Ovary (tissue), 9 donors: Measurements from ENCODE around the gene PDE1A. TPM values are rescaled to one million over a fixed set of nuclear protein-coding genes. Genes with fewer than 3 reads are reported as not detected.

Experiments used
- DNase-seq, 5 donors: peaks; one replicate each; pipeline ENCODE4 v3.0.0-alpha.2; 2019 to 2020
- H3K27ac ChIP-seq, 2 donors: fragments of 200-600 bp; one replicate each; pipeline versions ENCODE4 v1.5.1 to v1.8.0; 2019 to 2022
- H3K27me3 ChIP-seq: fragments of 200-600 bp; one replicate; pipeline ENCODE4 v1.8.0; 2022
- H3K36me3 ChIP-seq: fragments of 200-600 bp; sonication (generic); one replicate; pipeline ENCODE4 v1.5.1; 2019
- H3K4me1 ChIP-seq: one replicate; pipeline ENCODE4 v1.8.1; 2013; ENCODE audit warnings: mild to moderate bottlenecking, moderate library complexity; ENCODE audit not compliant: insufficient read depth
- H3K4me3 ChIP-seq: fragments of 200-600 bp; sonication (generic); one replicate; pipeline ENCODE4 v1.5.1; 2017
- H3K9me3 ChIP-seq, 2 donors: fragments of 200-600 bp in 1 of 2; sonication (generic) in 1 of 2; one replicate each; pipeline versions ENCODE4 v1.5.1 to v1.8.1; 2013 to 2019; ENCODE audit warnings: mild to moderate bottlenecking in 1 of 2, moderate library complexity in 1 of 2
- CTCF ChIP-seq, 3 donors: fragments of 450-650 bp in 2 of 3; fragments of 200-600 bp in 1 of 3; IDR thresholded peaks; one replicate each; pipeline versions ENCODE4 v1.5.1 to v1.8.0; 2016 to 2022; ENCODE audit warnings: antibody characterized with exemption in 3 of 3, mild to moderate bottlenecking in 1 of 3
- EP300 ChIP-seq: sonication (generic); formaldehyde crosslinking; IDR thresholded peaks from one replicate; pipeline ENCODE4 v1.6.1; 2017; ENCODE audit warnings: antibody characterized with exemption
- POLR2A ChIP-seq: fragments of 450-650 bp; IDR thresholded peaks from one replicate; pipeline ENCODE4 v1.6.1; 2017; ENCODE audit warnings: antibody characterized with exemption, mild to moderate bottlenecking, moderate library complexity
- WGBS, 3 donors: extraction: QIAGEN DNeasy Blood & Tissue Kit in 1 of 3; methylation state at CpG; one replicate each; pipeline versions ENCODE4 v1.1.5 to v1.1.7; 2013 to 2017; 5-methylcytosine and 5-hydroxymethylcytosine counted together
- intact Hi-C, 4 donors: fragments of 100-400 bp; cut with DNase I; formaldehyde crosslinking; loops; one replicate each; pipeline versions ENCODE4 v1.11.0 to v1.15.1; 2022 to 2023
- polyA plus RNA-seq, 2 donors: library from polyadenylated mRNA; stranded (reverse); fragments of 200-250 nt in 1 of 2; fragments of 350-450 nt in 1 of 2; fragmentation: Illumina TruSeq in 1 of 2; extraction: RNeasy Lipid Tissue Mini Kit (QIAGEN cat#74804) in 1 of 2; gene quantifications; one replicate each; pipeline ENCODE4 v1.2.3, GENCODE V29; 2013 to 2014
- total RNA-seq, 7 donors: library from RNA; depleted of rRNA in 2 of 7; stranded (reverse); fragments of >200 nt in 2 of 7; fragmentation: NEBNext Ultra II Directional in 3 of 7; extraction: Animal tissue kit (Norgen Biotek cat#: 25700) in 3 of 7; gene quantifications; one replicate each; pipeline versions ENCODE4 v1.1.0 to v1.2.4, GENCODE V29; 2016 to 2023
- donor health status: DM: no; HTN: no; CAD: no; lungs with moderate emphysema.
- donor health status: DM: no; HTN: no; CAD: no.
- donor health status: Bipolar disorder and iron deficiency.
- donor health status: DM: yes; HTN: yes; CAD: no.
- donor health status: DM: no; HTN: no; CAD: no.
- donor health status: DM: yes; HTN: yes; CAD: no.

Gene PDE1A
- total and polyA plus RNA-seq, 9 donors, result 2.9 to 17.8 (median 8.4) TPM

- WGBS, 3 donors, result 93 to 97% (median 93%) methylated on average over 3 of the region's 3 CpGs
Measured at GRCh38 chr2:182299632-182300031, 127.2 kb downstream of the PDE1A start.

GRCh38 chr2:182298456-182298855, 128.4 kb downstream of the PDE1A start:
- intact Hi-C loops, result no loop called here
- Histone ChIP-seq H3K36me3 (no peaks in the 10 kb centered on the region), H3K9me3 (no peaks in the 10 kb centered on the region), H3K4me3 (no peak overlapping the region), H3K27ac (no peak overlapping the region), H3K27me3 (no peaks in the 10 kb centered on the region), H3K4me1 (no peaks in the 10 kb centered on the region)
- WGBS, 3 donors, result 87 to 89% (median 88%) methylated on average over 4 of the region's 4 CpGs
- no peak for DNase-seq
- TF ChIP-seq POLR2A, result no peak
- TF ChIP-seq CTCF (IDR thresholded peaks at IDR 0.05), result no peak
- TF ChIP-seq EP300, result no peak

More at GRCh38 chr2:182299632-182300031, 127.2 kb downstream of the PDE1A start:
- intact Hi-C loops, result no loop called here
- no peak for TF ChIP-seq POLR2A
- no peak for TF ChIP-seq CTCF (IDR thresholded peaks at IDR 0.05)
- TF ChIP-seq EP300, result no peak
- Histone ChIP-seq H3K9me3 (no peaks in the 10 kb centered on the region), H3K4me1 (no peaks in the 10 kb centered on the region), H3K4me3 (no peak overlapping the region), H3K27ac (no peak overlapping the region), H3K27me3 (no peaks in the 10 kb centered on the region), H3K36me3 (no peaks in the 10 kb centered on the region)
- DNase-seq, result no peak

- TF ChIP-seq EP300 (no peak), CTCF (IDR thresholded peaks at IDR 0.05) (no peak)
- intact Hi-C loops, result no loop called here
- H3K4me3 ChIP-seq, result no peak overlapping the region
Measured at GRCh38 chr2:182291296-182291695, 135.5 kb downstream of the PDE1A start.

GRCh38 chr2:182283512-182283911, 143.3 kb downstream of the PDE1A start:
- DNase-seq, result no peak
- Histone ChIP-seq H3K27me3 (no peaks in the 10 kb centered on the region), H3K9me3 (no peaks in the 10 kb centered on the region), H3K36me3 (no peaks in the 10 kb centered on the region), H3K4me3 (no peak overlapping the region), H3K27ac (no peak overlapping the region), H3K4me1 (no peaks in the 10 kb centered on the region)
- 83 to 89% (median 87%) methylated on average over 3 of the region's 3 CpGs for WGBS, 3 donors
- TF ChIP-seq POLR2A, result no peak
- no peak for TF ChIP-seq CTCF (IDR thresholded peaks at IDR 0.05)
- TF ChIP-seq EP300, result no peak
- intact Hi-C loops, result no loop called here

More at GRCh38 chr2:182291296-182291695, 135.5 kb downstream of the PDE1A start:
- Histone ChIP-seq H3K9me3 (no peaks in the 10 kb centered on the region), H3K4me1 (no peaks in the 10 kb centered on the region), H3K27ac (no peak overlapping the region), H3K36me3 (no peaks in the 10 kb centered on the region), H3K27me3 (no peaks in the 10 kb centered on the region)
- WGBS, 3 donors, result 26 to 50% (median 47%) methylated on average over 1 of the region's 1 CpG
- no peak for DNase-seq

GRCh38 chr2:182281276-182281675, 145.6 kb downstream of the PDE1A start:
- WGBS, 3 donors, result 60 to 65% (median 64%) methylated on average over 3 of the region's 3 CpGs
- Histone ChIP-seq H3K36me3 (no peaks in the 10 kb centered on the region), H3K27me3 (no peaks in the 10 kb centered on the region), H3K27ac (no peak overlapping the region), H3K4me1 (no peaks in the 10 kb centered on the region), H3K4me3 (no peak overlapping the region), H3K9me3 (no peaks in the 10 kb centered on the region)
- DNase-seq, result no peak
- intact Hi-C loops, result no loop called here
- no peak for TF ChIP-seq CTCF (IDR thresholded peaks at IDR 0.05)
- no peak for TF ChIP-seq POLR2A
- no peak for TF ChIP-seq EP300
